Stimulated activated CD4-positive, alpha-beta T cell treated with anti-CD3 and anti-CD28 coated beads, TNF-alpha, amount 100 ng/mL, for 24 hours (primary cell): Measurements from ENCODE around the gene FLT4.

Source experiments
- DNase-seq, 3 experiments: peaks; one replicate each; pipeline ENCODE4 v3.0.0-alpha.2; 2020; ENCODE audit warnings: low read depth in 3 of 3

The FLT4 gene

GRCh38 chr5:180593446-180594206 is 55.8 kb downstream of the FLT4 start:
- DNase-seq, result no peak

- DNase-seq, result no peak
Measured at GRCh38 chr5:180592176-180592575, 57.2 kb downstream of the FLT4 start.

GRCh38 chr5:180591311-180591887 is 58.0 kb downstream of the FLT4 start, which contains the start of gene SCGB3A1:
SCGB3A1 (minus strand) TSS chr5:180591499; CDS start chr5:180591462, 37 bp downstream.
- no peak for DNase-seq

- DNase-seq, result no peak
Measured at GRCh38 chr5:180590543-180591310, 58.7 kb downstream of the FLT4 start.

DNA sequence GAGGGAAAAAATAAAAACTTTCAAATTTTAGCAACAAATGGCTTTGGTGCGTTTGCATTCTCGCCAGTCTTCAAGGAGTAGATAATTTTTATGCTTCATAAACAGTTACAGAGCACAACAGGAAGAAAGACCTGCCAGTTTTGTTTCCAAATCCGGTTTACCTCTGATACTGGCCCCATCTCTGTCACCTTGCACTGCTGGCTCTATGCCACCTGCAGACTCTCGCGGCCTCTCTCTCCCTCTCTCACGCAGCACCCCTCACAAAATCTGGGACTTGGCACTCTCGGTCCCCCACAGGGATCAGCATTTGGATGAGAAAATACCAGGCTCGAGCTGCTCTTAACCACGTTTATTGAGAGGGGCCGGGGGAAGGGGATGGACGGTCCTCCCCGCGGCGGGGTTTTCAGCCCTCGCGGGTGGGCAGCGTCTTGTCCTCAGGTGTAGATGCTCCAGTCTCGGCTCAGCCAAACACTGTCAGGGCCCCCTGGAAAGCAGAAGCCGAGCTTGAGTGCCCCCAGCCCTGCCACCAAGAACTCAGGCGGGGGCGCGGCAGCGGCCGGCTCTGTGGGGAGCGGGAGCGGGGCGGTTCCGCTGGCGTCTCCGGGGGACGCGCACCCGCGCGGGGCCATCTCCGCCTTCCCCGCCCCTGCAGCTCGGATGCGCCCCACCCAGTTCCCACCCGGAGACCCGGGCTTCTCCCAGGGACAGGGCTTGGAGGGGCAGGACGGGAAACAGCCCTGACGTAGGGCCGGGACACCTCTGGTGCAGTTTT is 59.4 kb downstream of the FLT4 start:
- no peak for DNase-seq

DNA sequence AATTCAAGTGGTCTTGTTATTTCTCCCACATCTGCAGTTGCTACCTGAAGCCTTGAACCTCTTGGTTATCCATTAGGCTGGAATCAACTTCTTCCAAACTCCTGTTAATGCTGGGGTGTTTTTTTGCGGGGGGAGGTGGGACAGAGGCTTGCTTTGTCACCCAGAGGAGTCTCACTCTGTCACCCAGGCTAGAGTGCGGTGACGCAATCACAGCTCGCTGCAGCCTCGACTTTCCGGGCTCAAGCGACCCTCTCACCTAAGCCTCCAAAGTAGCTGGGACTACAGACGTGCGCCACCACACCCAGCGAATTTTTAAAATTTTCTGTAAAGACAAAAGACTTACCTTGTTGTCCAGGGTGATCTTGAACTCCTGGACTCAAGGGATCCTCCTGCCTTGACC is 62.5 kb downstream of the FLT4 start:
- no peak for DNase-seq

GRCh38 chr5:180586204-180586603 is 63.2 kb downstream of the FLT4 start:
- DNase-seq, result no peak

DNA sequence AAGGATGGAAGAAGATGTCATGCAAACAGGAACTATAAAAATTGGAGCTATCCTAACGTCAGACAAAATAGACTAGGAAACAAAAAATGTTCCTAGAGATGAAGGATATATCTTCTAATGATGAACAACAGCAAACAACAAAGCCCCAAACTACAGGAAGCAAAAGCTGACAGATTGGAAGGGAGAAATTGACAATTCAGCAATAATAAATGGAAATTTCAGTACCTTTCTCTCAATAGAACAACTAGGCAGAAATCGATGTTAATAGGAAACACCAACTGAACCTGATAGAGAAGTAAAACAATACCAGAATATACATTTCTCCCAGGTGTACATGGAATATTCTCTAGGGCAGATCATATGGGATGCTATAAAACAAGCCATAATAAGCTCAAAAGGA is 65.7 kb downstream of the FLT4 start:
- DNase-seq, result no peak

- no peak for DNase-seq
Measured at GRCh38 chr5:180580681-180581080, 68.7 kb downstream of the FLT4 start.

GRCh38 chr5:180575571-180575970 is 73.8 kb downstream of the FLT4 start:
- no peak for DNase-seq

DNA sequence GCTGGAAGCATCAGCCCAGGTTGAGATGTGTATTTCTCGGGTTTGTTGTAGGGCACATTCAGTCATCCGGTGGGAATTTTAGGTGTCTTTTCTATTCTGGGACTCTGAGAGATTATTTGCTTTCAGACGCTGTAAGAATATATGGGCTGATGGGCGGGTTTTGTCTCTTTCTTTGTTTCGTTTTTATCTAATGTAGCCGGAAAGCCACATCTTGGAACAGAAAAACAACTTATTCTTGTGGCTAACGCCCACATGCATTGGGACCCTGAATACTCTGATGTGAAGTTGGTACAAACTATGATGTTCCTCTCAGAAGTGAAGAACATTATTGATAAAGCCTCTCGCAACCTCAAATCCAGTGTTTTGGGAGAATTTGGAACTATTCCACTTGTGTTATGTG is 80.5 kb downstream of the FLT4 start:
- no peak for DNase-seq

DNA sequence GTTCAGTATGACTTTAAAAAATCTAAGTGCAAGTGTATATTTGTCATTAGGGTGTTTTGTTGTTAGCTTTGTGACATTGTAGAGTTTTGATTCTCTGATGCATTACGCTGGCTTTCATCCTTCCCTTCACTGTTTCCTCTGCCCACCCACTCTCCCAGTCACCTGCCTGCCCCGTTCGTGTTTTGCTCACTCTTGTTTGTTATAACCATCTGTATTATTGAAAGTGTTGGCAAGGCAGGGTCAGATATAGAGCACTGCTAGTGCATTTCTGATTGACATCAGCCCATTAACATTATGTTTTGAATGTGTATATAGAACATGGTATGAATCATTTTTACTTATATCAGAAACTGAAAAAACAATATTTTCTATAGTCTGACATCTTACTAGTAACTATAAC is 85.4 kb downstream of the FLT4 start:
- no peak for DNase-seq

GRCh38 chr5:180558232-180558631 is 91.2 kb downstream of the FLT4 start:
- no peak for DNase-seq

DNA sequence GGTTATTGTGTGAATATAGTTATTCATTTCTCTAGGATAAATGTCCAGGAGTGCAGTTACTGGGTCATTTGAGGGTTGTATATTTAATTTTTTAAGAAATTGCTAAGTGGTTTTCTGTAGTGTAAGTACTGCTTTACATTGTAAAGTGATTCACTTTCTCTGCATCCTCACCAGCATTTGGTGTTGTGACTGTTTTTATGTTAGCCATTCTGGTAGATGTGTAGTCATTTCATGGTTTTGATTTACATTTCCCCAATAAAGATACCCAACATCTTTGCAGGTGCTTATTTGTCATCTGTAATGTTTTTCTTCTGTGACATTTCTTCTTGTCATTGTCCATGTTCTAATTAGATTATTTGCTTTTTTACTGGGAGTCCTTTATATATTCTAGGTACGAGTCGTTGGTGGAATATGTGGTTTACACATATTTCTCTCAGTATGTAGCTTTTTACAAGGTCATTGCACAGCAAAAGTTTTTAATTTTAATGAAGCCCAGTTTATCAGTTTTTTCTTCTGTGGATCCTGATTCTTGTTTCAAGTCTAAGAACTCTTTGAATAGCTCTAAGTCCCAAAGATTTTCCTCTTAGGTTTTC is 92.1 kb downstream of the FLT4 start:
- DNase-seq, result no peak

GRCh38 chr5:180555168-180555921 is 94.1 kb downstream of the FLT4 start:
- no peak for DNase-seq

GRCh38 chr5:180553530-180553929 is 95.9 kb downstream of the FLT4 start:
- DNase-seq, result no peak
